Stomach smooth muscle (tissue), 2 donors: ENCODE measurements around the gene ATP1B3.

Experiments used
- H3K27ac ChIP-seq: one replicate; pipeline ENCODE4 v1.7.0; 2013; ENCODE audit warnings: mild to moderate bottlenecking, low read length, inconsistent platforms
- H3K27me3 ChIP-seq, 2 donors: one replicate each; pipeline ENCODE4 v1.7.0; 2013; ENCODE audit warnings: low read length in 2 of 2; ENCODE audit not compliant: insufficient read depth in 2 of 2, control insufficient read depth in 1 of 2
- H3K36me3 ChIP-seq, 2 donors: one replicate each; pipeline ENCODE4 v1.7.0; 2013; ENCODE audit warnings: low read length in 2 of 2; ENCODE audit not compliant: control insufficient read depth in 2 of 2, insufficient read depth in 2 of 2
- H3K4me1 ChIP-seq: one replicate; pipeline ENCODE4 v1.7.0; 2013; ENCODE audit warnings: low read length; ENCODE audit not compliant: control insufficient read depth, insufficient read depth
- H3K4me3 ChIP-seq, 2 donors: one replicate each; pipeline ENCODE4 v1.7.0; 2013; ENCODE audit warnings: low read length in 2 of 2
- H3K9ac ChIP-seq, 2 donors: one replicate each; pipeline ENCODE4 v1.7.0; 2013; ENCODE audit warnings: low read length in 2 of 2, mild to moderate bottlenecking in 1 of 2
- H3K9me3 ChIP-seq, 2 donors: one replicate each; pipeline ENCODE4 v1.7.0; 2013; ENCODE audit warnings: low read length in 2 of 2; ENCODE audit not compliant: control insufficient read depth in 2 of 2
- donor health status: healthy.
- donor health status: Pancreatic carcinoma.

The ATP1B3 gene

DNA sequence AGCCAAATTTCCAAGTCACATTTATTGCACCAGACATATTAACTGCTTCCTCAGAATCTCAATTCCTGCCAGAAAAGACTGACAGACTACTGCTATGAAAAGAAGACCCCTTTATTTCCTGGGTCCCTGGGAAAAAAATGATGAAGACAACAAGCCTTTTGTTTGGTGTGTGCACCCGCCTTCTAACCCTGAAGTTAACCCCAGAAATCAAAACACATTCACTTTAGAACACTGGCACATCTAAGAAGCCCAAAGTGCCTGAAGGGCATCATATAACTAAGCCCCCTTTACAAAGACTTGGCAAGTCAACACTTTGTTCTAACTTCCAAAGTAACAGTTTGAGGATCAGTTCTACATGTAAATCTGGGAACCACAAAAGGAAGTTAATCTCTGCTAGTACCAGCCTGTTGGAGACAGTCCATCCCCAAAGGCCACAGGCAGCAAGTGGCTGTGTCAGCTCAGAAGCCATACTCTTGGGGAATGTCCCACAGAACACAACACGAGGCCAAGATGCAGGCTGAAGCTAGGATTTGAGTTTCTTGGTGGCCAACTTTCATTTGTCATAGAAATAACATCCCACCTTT, 16.3 kb upstream of the ATP1B3 start:
- H3K36me3 ChIP-seq = no peaks in the 10 kb centered on the region
- H3K27ac ChIP-seq = no peak overlapping the region

DNA sequence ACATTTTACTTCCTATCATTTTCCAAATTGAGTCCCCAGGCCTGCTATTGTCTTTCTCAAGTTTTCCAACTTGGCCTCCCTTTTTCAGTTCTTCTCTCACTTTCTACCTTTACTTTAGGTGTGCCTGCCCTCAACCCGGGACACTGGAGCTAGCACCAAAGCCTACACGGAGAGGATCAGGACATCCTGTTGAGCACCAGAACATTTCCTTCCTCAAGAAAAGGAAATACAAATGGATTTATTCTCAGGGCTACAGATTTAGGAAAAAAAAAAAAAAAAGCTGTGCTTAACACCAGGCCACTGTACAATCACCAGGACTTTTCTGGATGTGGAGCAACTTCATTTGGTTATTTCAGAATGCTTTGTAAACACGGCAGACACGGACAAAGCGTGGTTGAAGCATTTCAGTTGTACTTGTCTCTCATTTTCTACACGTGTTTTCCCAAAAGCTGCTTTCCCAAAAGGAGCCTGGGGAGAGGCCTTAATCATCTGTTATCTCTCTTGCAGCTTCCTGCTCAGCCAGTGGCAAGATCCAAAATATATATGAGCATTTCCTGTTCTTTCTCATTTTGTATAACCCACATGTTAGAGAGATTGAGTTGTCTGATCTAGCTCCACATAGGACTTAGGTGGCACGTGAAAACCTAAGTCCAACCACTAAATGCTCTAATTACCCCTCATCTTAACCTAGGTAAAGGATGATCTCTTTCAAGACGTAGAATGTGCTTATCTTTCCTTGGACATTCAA, 15.5 kb upstream of the ATP1B3 start:
- H3K9me3 ChIP-seq = no peaks in the 10 kb centered on the region
- no peaks in the 10 kb centered on the region for H3K4me1 ChIP-seq
- no peak overlapping the region for H3K27ac ChIP-seq
- no peaks in the 10 kb centered on the region for H3K36me3 ChIP-seq
- H3K9ac ChIP-seq = no peak overlapping the region
- no peaks in the 10 kb centered on the region for H3K27me3 ChIP-seq
- H3K4me3 ChIP-seq = no peak overlapping the region

More for the DNA sequence above, 16.3 kb upstream of the ATP1B3 start:
- Histone ChIP-seq H3K4me1 (no peaks in the 10 kb centered on the region), H3K4me3 (no peak overlapping the region), H3K9ac (no peak overlapping the region), H3K9me3 (no peaks in the 10 kb centered on the region), H3K27me3 (no peaks in the 10 kb centered on the region)

DNA sequence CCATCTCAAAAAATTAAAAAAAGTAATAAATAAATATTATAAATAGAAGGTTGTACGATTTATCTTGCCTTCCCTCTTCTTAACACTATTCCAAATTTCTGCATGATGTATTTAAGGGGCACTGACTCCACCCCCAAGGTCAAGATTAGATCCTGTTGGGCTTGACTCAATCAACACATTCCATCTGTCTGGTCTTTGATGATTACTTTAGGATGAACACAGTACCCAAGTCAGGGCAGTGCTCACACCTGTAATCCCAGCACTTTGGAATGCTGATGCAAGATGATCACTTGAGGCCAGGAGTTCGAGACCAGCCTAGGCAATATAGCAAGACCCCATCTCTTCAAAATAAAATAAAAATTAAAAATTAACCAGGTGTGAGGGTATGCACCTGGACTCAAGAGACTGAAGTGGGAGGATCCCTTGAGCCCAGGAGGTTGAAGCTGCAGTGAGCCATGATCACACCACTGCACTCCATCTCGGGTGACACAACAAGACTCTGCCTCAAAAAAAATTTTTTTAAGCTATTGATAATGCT, 14.1 kb upstream of the ATP1B3 start:
- no peak overlapping the region for H3K9ac ChIP-seq
- H3K27me3 ChIP-seq = no peaks in the 10 kb centered on the region
- H3K9me3 ChIP-seq = no peaks in the 10 kb centered on the region
- no peak overlapping the region for H3K27ac ChIP-seq
- no peaks in the 10 kb centered on the region for H3K36me3 ChIP-seq
- no peaks in the 10 kb centered on the region for H3K4me1 ChIP-seq
- no peak overlapping the region for H3K4me3 ChIP-seq

DNA sequence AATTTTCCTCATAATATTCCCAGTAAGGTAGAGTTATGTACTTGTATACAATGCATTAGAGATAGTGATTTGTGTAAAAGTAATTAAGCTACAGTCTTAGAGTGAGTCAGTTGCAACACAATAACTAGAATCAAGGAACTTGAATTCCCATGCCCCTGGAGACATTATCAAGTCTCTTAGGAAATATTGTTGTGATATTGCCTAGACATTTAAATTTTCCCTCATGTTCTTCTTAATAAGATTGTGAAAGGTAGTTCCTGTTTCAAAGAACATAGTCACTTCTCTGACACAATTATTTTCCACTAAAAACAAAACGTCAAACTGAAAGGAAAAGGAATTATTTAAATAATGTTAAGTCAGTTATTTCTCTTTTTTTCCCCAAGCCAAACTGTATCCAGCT, 13.0 kb upstream of the ATP1B3 start:
- Histone ChIP-seq H3K27me3 (no peaks in the 10 kb centered on the region), H3K9me3 (no peaks in the 10 kb centered on the region), H3K4me3 (no peak overlapping the region), H3K4me1 (no peaks in the 10 kb centered on the region), H3K9ac (no peak overlapping the region), H3K36me3 (no peaks in the 10 kb centered on the region), H3K27ac (no peak overlapping the region)

DNA sequence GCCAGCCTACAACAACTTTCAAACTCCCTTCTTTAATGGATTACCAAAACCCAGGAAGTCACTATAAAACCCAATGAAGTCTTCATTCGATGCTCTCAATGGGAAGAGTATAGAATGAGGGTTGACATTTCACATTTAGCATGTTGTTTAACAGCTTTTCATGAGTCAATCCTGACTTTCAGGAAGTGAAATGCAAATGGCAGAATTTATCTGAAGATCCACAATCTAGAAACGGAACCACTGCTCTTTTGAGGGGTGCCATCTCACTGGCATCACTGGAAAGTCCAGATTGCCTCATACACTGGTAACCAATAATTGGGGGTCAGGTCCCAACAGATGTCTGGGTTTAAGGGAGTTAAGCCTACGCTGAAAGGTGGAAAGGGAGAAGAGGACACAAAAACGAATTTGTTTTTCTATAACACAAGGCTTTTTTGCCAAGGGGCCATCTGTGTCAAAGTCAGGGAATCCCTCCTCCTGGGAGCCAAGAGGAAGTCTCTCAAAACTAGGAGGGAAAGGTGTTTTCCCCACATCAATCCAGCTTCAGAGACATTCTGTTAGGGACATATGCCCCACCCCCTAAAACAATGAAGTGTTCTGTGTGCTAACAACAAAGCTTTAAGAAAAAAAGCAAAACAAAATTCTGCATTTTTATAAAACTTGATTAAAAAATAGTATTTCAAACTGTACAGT, 12.0 kb upstream of the ATP1B3 start:
- Histone ChIP-seq H3K27ac (no peak overlapping the region), H3K27me3 (no peaks in the 10 kb centered on the region), H3K4me1 (no peaks in the 10 kb centered on the region), H3K36me3 (no peaks in the 10 kb centered on the region), H3K4me3 (no peak overlapping the region), H3K9ac (no peak overlapping the region), H3K9me3 (no peaks in the 10 kb centered on the region)

DNA sequence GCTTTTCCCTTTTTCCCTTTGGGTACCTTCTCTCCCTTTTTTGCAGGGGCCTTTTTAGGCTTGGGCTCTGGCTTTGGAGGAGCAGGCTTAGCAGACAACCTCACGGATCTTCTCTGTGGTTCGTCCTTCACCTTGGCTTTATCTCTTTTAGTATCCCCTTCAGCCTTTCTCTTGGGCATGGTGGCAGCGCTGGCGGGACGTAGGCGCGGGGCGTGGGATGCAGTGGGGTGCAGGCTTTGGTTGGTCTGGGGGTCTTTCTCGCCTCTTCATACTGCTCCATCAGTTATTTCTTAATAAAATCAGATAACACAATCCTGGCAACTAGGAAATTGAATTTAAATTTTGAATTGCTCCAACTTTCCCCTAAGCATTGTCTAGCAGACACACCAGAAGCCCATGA, 11.3 kb upstream of the ATP1B3 start:
- no peak overlapping the region for H3K27ac ChIP-seq
- H3K36me3 ChIP-seq = no peaks in the 10 kb centered on the region
- no peaks in the 10 kb centered on the region for H3K9me3 ChIP-seq
- no peak overlapping the region for H3K4me3 ChIP-seq
- H3K4me1 ChIP-seq = no peaks in the 10 kb centered on the region
- H3K27me3 ChIP-seq = no peaks in the 10 kb centered on the region
- H3K9ac ChIP-seq = no peak overlapping the region

DNA sequence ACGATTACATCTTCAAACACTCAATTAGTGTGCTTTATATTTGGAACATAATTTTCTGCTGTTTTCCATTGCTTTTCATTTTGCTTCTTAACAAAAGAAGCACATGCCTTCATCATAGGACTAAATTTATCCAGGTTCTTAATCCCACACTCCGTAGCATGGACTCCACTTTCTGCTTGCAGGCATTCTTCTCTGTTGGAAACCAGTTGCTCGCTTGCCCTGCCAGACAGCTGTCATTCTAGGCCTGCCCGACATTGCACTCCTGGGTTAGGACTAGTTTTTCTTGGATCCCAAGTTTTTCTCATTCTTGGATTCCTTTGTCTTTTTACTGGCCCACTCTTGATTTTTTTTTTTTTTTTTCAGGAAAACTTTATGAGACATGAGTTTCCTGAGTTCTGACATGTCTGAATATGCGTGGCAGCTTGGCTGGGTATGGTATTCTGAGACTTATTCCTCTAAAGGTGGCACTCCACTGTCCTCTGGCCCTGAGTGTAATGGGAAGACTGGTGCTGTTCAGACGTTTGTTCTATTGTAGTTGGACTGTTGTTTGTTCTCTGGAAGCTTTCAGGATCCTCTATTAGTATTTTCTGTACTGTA, 6.3 kb upstream of the ATP1B3 start:
- H3K4me1 ChIP-seq = no peaks in the 10 kb centered on the region
- no peak overlapping the region for H3K9ac ChIP-seq
- H3K9me3 ChIP-seq = no peaks in the 10 kb centered on the region
- H3K27ac ChIP-seq = no peak overlapping the region
- H3K27me3 ChIP-seq = no peaks in the 10 kb centered on the region
- no peaks in the 10 kb centered on the region for H3K36me3 ChIP-seq
- H3K4me3 ChIP-seq = no peak overlapping the region

DNA sequence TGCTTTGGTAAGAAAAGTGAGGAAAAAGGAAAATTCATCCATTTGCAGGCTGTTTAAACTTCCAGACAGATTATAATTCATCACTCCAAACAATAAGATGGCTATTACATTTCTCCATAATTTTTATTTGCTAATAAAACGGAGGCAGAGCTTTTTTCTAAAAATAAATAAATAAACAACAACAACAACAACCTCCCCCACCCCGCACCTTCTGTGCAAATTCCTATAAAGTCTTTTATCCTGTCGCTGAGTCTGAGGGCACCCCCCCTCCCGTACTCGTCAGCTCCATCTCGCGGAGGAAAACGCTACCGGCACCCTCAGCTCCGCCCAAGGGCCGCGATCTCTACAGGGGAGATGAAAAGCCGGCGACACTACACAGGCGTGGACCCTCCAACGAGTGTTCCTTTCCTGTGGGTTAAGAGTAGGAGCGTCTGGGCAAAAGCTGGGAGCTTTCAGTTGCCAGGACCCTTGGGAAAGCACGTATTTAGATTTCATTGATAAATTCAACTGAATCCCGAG, 1.0 kb upstream of the ATP1B3 start:
- H3K36me3 ChIP-seq = no peaks in the 10 kb centered on the region
- no peaks in the 10 kb centered on the region for H3K9me3 ChIP-seq
- H3K4me3 ChIP-seq = peak overlapping the region; percentile 67 to 82
- H3K27ac ChIP-seq = peak overlapping the region; percentile 95
- peaks cover 3% of the 10 kb centered on the region for H3K4me1 ChIP-seq
- H3K27me3 ChIP-seq = no peaks in the 10 kb centered on the region
- H3K9ac ChIP-seq = peak overlapping the region; percentile 93 to 97

DNA sequence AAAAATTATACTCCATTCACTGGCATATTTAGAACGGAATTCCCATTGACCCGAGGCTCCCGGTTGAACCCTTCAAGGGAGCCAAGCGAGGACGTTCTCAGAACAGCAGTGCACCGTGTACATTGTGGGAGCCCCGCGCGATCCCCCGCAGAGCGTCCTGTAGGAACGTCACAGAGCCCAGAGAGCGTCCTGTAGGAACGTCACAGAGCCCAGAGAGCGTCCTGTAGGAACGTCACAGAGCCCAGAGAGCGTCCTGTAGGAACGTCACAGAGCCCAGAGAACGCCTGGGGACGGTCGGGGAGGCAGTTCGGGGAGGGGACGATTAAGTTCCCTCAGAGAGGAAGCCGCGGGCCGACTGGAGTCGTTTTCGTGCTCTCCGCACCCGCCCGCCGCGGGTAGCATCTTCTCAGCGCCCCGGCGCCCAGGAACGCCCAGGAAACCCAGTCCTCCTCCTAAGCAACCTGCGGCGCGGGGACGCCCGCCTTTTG, 506 bp upstream of the ATP1B3 start:
- Histone ChIP-seq H3K4me1 (peaks cover 3% of the 10 kb centered on the region), H3K27me3 (no peaks in the 10 kb centered on the region), H3K4me3 (peak overlapping the region; percentile 67 to 82), H3K9ac (peak overlapping the region; percentile 93 to 97), H3K27ac (peak overlapping the region; percentile 95), H3K9me3 (no peaks in the 10 kb centered on the region), H3K36me3 (no peaks in the 10 kb centered on the region)

DNA sequence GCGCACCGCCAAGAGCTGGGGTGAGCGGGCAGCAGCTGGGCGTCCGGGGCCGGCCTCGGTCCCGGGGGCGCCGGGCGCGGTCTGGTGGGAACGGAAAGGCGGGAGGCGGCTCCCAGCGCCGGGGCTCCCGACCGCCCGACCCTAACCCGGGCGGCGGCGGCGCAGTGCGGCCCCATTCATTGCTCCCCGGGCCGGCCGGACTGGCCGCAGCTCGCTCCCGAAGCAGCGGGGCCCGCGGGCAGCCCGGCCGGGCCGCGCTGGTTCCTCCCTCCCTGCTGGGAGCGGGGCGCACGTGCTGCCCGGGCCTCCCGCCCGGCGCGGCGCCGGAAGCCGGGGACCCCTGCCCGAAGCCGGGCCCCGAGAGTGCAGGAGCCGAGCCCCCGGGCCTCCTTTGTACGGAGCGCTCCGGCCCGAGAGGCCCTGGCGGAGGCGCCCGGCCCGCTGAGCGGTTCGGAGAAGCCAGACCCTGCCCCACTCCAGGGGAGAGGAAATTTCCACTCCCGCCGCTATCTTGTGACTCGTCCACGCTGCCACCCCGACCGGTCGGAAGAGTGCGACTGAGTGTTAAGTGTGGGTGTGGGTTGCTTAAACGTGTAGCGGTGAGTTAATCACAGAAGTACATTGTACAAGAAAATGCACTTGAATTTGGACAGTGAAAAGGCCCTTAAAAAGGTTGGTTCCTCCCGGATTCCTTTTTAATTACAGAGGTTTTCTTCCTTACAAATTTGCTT, 613 bp downstream of the ATP1B3 start:
- H3K4me1 ChIP-seq = peaks cover 3% of the 10 kb centered on the region
- no peaks in the 10 kb centered on the region for H3K36me3 ChIP-seq
- H3K9me3 ChIP-seq = no peaks in the 10 kb centered on the region
- H3K4me3 ChIP-seq = peak overlapping the region; percentile 73 to 85
- H3K9ac ChIP-seq = peak overlapping the region; percentile 43 to 86
- H3K27ac ChIP-seq = peak overlapping the region; percentile 95
- no peaks in the 10 kb centered on the region for H3K27me3 ChIP-seq
